ENCODE data around the gene USF3.

Gene USF3

GRCh38 chr3:113695786-113696645 lies at the start of gene USF3:
TSS of gene USF3 (minus strand) at chr3:113696642. CDS start at chr3:113674878, 21,764 bp downstream.
- DNase-seq = peak; percentile 59

DNA sequence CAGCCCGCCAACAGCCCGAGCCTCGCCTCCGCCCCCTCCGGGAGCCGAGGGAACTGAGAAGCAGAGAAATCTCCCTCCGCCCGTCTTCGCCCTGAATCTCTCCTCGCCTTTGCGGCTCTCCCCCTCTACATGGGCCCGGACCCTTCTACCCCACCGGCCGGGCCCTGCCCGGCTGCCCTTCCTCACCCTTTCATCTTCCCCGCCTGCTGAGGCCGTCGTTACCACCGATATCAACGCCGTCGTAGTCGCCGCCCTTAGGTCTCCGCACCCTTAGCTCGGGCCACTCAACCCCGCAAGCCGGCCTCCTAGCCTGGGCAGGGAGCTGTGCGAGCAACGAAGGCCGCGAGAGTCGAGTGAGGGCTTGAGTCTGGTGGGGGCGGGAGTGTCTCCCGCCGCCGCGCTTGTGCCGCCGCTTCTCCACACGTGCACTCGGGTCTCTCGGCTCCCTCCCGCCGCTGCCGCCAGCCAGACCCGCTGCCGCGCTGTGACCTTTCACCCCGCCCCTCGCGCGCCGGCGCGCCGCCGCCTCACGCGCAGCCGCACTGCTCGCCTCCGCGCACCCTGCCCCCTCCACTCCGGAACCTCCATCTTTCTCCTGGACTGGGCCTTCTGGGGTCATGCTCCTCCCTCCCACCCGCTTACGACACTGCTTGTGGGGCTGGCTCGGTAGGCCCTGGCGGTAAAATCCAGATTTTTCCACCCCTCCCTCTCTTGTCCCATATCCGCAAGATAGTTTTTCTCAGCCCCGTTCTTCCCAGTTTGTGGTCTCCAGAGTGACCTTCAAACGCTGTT lies 49.5 kb upstream of the USF3 start, which contains the start of gene NAA50:
Gene NAA50 (minus strand): TSS at position 494 of the 792 bp plus-strand sequence. CDS start 300 bp downstream, at position 194.
- peak; percentile 96 for DNase-seq

DNA sequence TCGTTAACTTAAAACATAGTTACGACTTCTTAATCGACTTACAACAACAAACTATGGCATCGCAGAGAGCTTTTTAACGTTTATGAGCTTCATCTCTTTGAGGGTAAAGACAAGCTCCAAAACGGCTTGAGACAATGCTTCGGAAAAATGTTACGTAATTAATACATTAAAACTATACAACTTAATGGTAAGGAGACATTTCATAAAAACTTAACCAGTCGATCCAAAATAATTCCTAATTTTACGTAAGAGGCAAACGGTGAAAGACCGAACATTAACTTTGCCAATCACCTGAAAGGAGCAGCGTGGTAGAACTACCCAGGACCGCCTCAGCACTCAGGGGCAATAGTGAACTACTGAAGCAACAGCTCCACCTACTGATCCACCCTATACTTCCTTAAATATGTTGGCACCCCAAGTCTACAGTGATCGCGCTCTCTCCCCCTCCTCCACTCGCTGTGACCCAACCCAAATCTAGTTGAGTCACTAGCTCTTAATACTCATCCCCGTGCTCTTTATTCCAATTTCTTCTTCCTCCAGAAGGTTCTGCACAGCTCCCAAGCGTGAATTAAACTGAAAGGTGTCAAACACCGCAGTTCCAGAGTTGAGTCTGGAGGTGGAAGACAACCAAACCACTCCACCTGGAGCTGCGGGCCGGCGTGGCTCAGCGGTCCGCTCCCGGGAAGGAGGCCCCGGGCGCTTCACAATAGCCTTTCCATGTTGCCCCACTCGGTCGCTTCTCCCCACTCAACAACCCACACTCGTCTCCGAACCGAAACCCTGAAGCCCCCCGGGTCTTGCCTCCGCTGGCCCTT lies 48.7 kb upstream of the USF3 start:
- peak; percentile 96 for DNase-seq

DNA sequence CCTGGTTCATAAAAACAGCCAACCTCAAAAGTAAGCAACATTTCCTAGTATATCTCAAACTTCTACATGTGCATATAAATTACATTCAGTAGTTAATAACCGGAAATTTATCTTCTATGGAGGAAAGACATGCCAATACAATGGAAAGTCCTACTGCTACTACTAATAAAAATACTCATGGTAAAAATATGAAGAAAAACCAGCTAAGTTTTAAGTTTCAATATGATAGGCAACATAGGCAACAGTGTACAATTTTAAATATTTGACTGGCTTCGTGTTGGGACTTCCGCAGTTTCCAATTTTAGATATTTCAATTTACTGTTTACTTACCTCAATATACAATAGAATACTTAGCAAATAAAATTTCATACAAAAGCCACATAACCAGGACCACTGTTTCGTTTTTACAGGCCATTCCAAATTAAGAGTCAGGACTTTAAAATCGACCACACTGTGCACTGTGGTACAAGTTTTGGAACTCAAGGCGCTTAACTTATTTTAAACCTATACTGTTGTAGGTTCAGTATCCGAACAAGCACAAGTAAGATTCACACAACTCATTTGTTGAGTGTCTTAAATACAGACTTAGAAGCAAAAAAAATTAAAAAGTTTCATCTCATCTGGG lies 46.7 kb upstream of the USF3 start:
- DNase-seq = no peak

- peak; percentile 50 for DNase-seq
These were observed 45.2 kb upstream of the USF3 start for GRCh38 chr3:113741620-113742019.

- DNase-seq = no peak
These were observed 44.6 kb upstream of the USF3 start for GRCh38 chr3:113741086-113741485.

DNA sequence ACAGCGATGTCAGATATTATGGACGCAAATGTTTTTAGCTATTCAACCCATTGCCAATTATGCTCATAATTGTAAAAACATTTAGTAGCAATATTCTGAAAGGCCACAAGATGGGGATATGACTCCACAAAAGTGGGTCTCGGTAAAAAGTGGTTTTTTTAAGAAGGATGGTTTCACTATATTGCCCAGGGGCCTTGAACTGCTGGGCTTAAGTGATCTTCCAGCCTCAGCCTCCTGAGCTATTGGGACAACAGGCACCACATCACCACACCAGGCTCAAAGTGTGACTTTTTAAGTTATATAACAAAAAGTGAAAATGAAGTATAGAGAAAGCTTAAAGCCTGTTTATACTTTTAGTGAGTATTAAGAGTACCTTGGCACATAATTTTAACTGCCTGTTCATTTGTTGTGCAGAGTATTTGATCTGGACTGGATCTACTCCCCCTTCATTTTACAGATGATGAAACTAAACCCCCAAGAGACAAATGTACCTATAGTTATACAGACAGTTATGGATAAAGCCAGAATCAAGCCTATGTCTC lies 40.2 kb upstream of the USF3 start:
- DNase-seq = peak; percentile 59

DNA sequence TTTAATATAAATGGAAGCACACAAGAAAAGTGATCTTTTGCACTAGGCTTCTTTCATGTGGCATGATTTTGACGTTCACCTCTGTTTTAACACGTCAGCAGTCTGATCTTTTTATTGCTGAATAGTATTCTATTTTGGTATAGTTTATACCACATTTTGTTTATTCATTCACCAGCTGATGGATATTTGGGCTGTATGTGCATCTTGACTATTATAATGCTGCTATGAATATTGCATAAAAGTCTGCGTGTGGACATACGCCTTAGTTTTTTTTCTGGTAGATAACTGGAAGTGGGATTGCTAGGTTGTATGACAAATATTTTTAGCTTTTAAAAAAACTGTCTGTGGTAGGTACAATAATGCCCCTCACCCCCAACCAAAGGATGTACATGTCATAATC lies 35.3 kb upstream of the USF3 start:
- DNase-seq = no peak

DNA sequence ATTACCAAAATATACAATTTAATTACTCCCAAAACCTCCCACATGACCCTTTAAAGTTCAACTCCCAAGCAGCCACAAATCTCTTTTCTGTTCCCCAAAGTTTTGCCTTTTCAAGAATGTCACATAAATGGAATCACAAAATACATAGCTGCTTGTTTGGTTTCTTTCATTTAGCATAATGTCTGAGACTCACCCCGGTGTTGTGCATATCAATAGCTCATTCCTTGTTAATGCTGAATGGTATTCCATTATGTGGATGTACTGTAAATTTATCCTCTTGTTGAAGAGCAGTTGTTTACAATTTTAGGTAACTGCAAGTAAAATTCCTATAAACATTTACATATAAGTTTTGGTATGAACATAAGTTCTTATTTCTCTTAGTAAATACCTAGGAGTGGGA lies 34.1 kb upstream of the USF3 start:
- no peak for DNase-seq

DNA sequence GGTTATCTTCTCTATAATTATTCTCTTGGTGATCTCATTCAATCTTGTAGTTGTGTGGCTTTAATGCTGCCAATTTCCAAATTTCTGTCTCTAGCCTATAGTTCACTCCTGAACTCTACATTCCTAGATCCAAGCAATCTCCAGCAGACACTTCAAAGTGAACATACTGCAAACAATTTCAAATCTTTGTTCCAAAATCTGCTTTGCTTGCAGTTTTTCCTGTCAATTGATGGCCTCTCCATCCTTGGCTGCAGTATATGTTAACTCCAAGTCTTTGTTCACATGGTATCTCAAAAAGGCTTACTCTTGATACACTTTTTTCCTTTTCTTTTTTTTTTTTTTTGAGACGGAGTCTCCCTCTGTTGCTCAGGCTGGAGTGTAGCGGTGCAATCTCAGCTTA lies 32.2 kb upstream of the USF3 start:
- no peak for DNase-seq

DNA sequence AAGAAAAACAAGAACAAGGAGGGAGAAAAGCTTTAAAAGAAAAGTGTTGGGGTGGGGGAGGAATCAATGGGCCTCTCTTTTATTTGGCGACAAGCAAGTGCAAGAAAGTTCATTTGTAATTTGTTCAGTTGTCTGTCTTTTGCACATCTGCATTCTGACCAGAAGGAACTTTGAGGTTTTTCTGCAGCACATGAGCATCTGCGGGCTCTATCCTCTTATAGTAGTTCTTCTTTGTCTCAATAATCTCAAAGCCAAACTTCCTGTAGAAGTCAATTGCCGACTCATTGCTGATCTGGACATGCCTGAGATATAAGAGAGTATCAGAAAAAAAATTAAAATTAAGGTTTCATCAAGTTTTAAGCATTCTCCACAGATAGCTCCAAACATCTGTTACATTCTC lies 25.2 kb upstream of the USF3 start:
- DNase-seq = no peak

DNA sequence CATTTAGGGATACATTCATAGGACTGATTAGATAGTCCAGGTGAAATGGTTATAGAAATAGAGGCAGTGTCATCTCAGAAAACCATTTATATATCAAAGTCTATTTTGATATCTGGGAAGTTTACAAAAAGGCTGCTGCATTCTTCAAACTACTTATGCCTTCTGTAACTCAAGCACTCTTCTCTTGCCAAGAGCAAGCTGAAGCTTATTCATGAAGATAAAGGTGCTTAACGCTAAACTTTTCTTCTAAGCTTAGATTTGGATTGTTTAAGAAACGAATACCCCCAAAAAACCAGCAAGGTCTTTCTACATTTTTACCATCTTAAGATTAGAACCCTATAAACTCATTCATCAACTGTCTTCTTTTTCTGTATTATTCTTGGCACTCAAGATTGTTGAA lies 23.3 kb upstream of the USF3 start:
- DNase-seq = no peak

DNA sequence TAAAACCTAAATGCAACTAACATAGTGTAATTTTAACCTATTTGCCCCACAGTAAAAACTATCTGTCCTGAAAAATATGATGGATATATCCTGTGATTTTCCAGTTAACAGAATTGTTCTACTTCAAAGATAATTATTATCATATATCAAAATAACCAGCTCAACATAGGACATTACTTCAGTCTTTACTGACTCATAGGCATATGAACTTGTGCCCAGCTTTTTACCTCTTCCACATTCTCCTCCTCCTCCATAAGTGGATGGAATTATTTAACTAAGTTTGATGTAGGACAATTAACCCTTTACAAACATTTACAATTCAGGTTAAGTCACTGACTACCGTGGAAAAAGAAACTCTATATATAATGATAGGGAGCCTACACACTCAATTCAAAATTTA lies 22.9 kb upstream of the USF3 start:
- no peak for DNase-seq

GRCh38 chr3:113717818-113718217 lies 21.4 kb upstream of the USF3 start:
- DNase-seq = no peak

DNA sequence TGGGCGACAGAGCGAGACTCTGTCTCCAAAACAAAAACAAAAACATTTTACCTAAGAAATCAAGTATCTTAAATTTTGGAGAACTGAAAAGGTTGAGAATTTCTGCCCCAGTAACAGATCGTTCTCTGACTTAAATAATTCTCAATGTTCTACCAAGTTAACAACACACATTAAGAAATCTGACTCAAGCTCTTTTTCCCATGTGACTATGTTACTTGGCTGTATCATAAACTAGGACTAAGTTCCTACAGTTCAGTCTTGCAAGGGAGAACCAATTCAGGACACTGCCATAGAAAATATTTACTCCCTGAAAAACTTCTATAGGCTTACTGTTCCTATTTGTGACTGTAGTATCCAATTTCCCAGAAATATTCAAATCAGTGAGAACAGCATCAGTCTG lies 20.9 kb upstream of the USF3 start:
- no peak for DNase-seq

- DNase-seq = no peak
These were observed 18.3 kb upstream of the USF3 start for GRCh38 chr3:113714702-113715101.

DNA sequence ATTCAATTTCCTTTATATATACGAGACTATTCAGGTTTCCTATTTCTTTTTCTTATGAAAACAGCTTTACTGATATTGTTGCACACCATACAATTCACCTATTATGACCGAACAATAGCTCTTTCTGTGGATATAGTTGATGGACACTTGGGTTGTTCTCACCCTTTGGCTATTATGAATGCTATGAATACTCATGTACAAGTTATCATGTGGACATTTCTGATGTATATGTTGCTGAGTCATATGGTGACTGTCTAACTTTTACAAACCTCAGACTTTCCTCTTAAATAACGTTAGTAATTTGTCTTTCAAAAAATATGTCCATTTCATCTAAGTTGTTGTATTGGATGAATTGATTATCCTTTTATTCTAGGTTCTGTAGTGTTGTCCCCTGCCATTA lies 15.7 kb upstream of the USF3 start:
- DNase-seq = peak; percentile 32

DNA sequence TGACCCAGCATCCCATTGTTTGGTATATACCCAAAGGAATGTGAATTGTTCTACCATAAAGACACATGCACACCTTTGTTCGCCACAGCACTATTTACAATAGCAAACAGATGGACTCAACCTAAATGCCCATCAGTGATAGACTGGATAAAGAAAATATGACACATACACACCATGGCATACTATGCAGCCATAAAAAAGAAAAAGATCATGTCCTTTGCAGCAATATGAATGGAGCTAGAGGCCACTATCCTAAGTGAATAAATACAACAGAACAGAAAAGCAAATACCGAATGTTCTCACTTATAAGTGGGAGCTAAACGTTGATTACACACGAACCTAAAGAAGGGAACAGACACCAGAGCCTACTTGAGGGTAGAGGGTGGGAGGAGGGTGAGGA lies 11.4 kb upstream of the USF3 start:
- DNase-seq = no peak

GRCh38 chr3:113698956-113699355 lies 2.5 kb upstream of the USF3 start:
- DNase-seq = no peak

GRCh38 chr3:113698213-113698742 lies 1.8 kb upstream of the USF3 start:
- no peak for DNase-seq

GRCh38 chr3:113697500-113698090 lies 1.2 kb upstream of the USF3 start:
- DNase-seq = peak; percentile 5

Data from HCEC 1CT (cell line).